Measurements from ENCODE around the gene TMCC2.
"Not testable (repeated sequence)": the region's sequence is repeated elsewhere in the genome, so short reads cannot be mapped to it uniquely, and the experiment has no call there.

Gene TMCC2, protein sequence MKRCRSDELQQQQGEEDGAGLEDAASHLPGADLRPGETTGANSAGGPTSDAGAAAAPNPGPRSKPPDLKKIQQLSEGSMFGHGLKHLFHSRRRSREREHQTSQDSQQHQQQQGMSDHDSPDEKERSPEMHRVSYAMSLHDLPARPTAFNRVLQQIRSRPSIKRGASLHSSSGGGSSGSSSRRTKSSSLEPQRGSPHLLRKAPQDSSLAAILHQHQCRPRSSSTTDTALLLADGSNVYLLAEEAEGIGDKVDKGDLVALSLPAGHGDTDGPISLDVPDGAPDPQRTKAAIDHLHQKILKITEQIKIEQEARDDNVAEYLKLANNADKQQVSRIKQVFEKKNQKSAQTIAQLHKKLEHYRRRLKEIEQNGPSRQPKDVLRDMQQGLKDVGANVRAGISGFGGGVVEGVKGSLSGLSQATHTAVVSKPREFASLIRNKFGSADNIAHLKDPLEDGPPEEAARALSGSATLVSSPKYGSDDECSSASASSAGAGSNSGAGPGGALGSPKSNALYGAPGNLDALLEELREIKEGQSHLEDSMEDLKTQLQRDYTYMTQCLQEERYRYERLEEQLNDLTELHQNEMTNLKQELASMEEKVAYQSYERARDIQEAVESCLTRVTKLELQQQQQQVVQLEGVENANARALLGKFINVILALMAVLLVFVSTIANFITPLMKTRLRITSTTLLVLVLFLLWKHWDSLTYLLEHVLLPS

DNA sequence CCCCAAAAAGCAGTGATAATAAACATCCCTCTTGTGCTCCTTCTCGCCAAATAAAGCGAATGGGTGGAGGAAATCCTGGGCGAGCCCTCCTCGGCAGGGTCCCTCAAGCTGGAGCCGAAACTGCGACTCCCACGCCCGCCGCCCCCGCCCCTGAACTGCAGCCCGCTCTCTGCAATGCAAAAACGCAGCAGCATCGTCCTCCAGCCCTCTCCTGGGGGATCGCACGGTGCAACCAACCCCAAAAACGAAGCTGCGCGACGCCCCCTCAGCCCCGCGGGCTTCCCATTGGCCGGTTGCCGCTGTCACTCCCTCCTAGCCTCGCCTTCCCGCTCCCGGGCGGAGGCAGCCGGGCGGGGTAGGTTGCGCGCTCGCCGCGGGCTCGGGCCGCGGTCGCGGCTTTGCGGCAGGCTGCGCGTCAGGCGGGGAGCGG is at the start of gene TMCC2:
Gene TMCC2, plus strand, starts transcription at position 363 of the 430 bp plus-strand sequence. CDS start 619 bp downstream, outside the sequence.
- Histone ChIP-seq H2AFZ (ENCODE audit: low read depth) (peak within 1 kb of the TSS; percentile 92), H3K4me2 (peak within 1 kb of the TSS; percentile 99), H4K20me1 (ENCODE audit: insufficient read depth) (no peaks in the 10 kb centered on the region), H3K4me3 (IDR thresholded peaks at IDR 0.05; ENCODE audit: insufficient read depth, low read depth, low read length) (peak within 1 kb of the TSS; percentile 45), H3K79me2 (ENCODE audit: insufficient read depth, low read depth) (peaks cover 10% of the 10 kb centered on the region; the same call in 1 of the 2 replicates), H3K4me1 (ENCODE audit: low read depth, poor library complexity, severe bottlenecking) (peaks cover 55% of the 10 kb centered on the region), H3K27me3 (ENCODE audit: insufficient read depth, low read depth) (peaks cover 3% of the 10 kb centered on the region; the same call in 1 of the 2 replicates), H3K27ac (no peak within 1 kb of the TSS), H3K9ac (peak within 1 kb of the TSS; percentile 6; the same call in 1 of the 2 replicates), H3K36me3 (ENCODE audit: insufficient read depth) (no peaks in the 10 kb centered on the region)
- TF ChIP-seq, protein P1, sequence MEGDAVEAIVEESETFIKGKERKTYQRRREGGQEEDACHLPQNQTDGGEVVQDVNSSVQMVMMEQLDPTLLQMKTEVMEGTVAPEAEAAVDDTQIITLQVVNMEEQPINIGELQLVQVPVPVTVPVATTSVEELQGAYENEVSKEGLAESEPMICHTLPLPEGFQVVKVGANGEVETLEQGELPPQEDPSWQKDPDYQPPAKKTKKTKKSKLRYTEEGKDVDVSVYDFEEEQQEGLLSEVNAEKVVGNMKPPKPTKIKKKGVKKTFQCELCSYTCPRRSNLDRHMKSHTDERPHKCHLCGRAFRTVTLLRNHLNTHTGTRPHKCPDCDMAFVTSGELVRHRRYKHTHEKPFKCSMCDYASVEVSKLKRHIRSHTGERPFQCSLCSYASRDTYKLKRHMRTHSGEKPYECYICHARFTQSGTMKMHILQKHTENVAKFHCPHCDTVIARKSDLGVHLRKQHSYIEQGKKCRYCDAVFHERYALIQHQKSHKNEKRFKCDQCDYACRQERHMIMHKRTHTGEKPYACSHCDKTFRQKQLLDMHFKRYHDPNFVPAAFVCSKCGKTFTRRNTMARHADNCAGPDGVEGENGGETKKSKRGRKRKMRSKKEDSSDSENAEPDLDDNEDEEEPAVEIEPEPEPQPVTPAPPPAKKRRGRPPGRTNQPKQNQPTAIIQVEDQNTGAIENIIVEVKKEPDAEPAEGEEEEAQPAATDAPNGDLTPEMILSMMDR (conservative IDR thresholded peaks at IDR 0.05; ENCODE audit: low read depth, low read length), result no peak

DNA sequence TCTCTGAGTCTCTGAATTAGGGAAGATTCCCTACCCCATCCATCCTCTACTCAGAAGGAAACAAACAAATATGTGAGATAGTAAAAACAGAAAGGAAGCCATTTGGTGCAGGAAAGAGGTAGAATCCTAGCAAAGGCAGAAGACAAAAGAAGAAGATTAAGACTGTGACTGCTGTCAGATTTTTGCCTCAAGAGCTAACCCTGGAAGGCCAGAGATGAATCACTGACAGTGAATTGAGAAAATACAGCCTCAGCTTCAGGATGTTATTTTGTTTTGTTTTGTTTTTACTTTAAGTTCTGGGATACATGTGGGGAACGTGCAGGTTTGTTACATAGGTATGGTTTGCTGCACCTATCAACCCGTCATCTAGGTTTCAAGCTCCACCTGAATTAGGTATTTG is 47.9 kb upstream of the TMCC2 start:
- Histone ChIP-seq H3K9ac (no peak overlapping the region), H3K27me3 (ENCODE audit: insufficient read depth, low read depth) (no peaks in the 10 kb centered on the region), H3K4me2 (no peak overlapping the region), H3K79me2 (ENCODE audit: insufficient read depth, low read depth) (0 out of 2 replicates have a peak, but pooled peaks cover 4% of the 10 kb centered on the region), H4K20me1 (ENCODE audit: insufficient read depth) (no peaks in the 10 kb centered on the region), H2AFZ (ENCODE audit: low read depth) (no peak overlapping the region), H3K36me3 (ENCODE audit: insufficient read depth) (no peaks in the 10 kb centered on the region), H3K27ac (no peak overlapping the region), H3K4me3 (IDR thresholded peaks at IDR 0.05; ENCODE audit: insufficient read depth, low read depth, low read length) (no peak overlapping the region), H3K4me1 (ENCODE audit: low read depth, poor library complexity, severe bottlenecking) (peaks cover 22% of the 10 kb centered on the region)
- TF ChIP-seq, protein P1 (conservative IDR thresholded peaks at IDR 0.05; ENCODE audit: low read depth, low read length), result no peak

DNA sequence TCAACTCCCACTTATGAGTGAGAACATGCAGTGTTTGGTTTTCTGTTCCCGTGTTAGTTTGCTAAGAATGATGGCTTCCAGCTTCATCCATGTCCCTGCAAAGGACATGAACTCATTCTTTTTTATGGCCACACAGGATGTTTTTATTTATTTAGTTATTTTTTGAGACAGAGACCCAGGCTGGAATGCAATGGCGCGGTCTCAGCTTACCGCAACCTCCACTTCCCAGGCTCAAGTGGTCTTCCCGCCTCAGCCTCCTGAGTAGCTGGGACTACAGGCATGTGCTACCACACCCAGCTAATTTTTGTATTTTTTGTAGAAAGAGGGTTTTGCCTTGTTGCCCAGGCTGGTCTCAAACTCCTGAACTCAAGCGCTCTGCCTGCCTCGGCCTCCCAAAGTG is 47.4 kb upstream of the TMCC2 start:
- H3K79me2 ChIP-seq (ENCODE audit: insufficient read depth, low read depth); H3K27me3 ChIP-seq (ENCODE audit: insufficient read depth, low read depth); H4K20me1 ChIP-seq (ENCODE audit: insufficient read depth); H3K4me2 ChIP-seq; H2AFZ ChIP-seq (ENCODE audit: low read depth); H3K36me3 ChIP-seq (ENCODE audit: insufficient read depth); H3K4me3 ChIP-seq (IDR thresholded peaks at IDR 0.05; ENCODE audit: insufficient read depth, low read depth, low read length); H3K9ac ChIP-seq; H3K27ac ChIP-seq: not testable (repeated sequence)
- H3K4me1 ChIP-seq (ENCODE audit: low read depth, poor library complexity, severe bottlenecking), result peaks cover 22% of the 10 kb centered on the region

DNA sequence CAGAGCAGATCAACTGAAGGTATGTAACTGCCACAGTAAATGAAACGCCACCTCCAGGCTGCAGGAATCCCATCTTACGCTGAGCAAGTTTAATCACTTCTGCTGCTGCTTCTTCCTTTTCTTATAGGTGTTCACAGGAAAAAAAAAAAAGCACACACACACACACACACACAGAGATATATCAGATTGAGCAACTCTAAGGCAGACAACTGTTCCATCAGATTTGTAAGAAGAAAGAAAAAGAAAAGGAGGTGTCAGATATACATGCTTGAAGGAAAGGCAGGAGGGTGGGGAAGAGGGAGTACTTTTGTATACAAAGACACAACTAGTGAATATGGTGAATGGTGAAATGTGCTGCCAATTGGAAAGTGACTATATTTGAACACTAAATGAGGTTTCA is 44.8 kb upstream of the TMCC2 start:
- TF ChIP-seq, protein P1 (conservative IDR thresholded peaks at IDR 0.05; ENCODE audit: low read depth, low read length), result no peak
- Histone ChIP-seq H3K4me1 (ENCODE audit: low read depth, poor library complexity, severe bottlenecking) (peaks cover 26% of the 10 kb centered on the region), H3K4me2 (peak overlapping the region; percentile 39; the same call in 1 of the 2 replicates)

More for the DNA sequence above, 44.8 kb upstream of the TMCC2 start:
- Histone ChIP-seq H3K27ac (no peak overlapping the region), H3K36me3 (ENCODE audit: insufficient read depth) (no peaks in the 10 kb centered on the region), H3K9ac (no peak overlapping the region), H3K27me3 (ENCODE audit: insufficient read depth, low read depth) (no peaks in the 10 kb centered on the region), H2AFZ (ENCODE audit: low read depth) (no peak overlapping the region), H3K79me2 (ENCODE audit: insufficient read depth, low read depth) (0 out of 2 replicates have a peak, but pooled peaks cover 4% of the 10 kb centered on the region), H3K4me3 (IDR thresholded peaks at IDR 0.05; ENCODE audit: insufficient read depth, low read depth, low read length) (no peak overlapping the region), H4K20me1 (ENCODE audit: insufficient read depth) (no peaks in the 10 kb centered on the region)
